Fibroblast of lung (primary cell): ENCODE data around the gene IL19.

Experiments used
- EZH2 ChIP-seq: IDR thresholded peaks from 2 replicates; pipeline ENCODE4 v1.5.1; 2012; ENCODE audit warnings: low read length, control low read depth, mild to moderate bottlenecking; ENCODE audit errors: missing control alignments
- TF ChIP-seq, protein P1 (sequence below), 2 donors: IDR thresholded peaks in 1 of 2; conservative IDR thresholded peaks in 1 of 2; 1 replicate in 1 of 2; 2 replicates in 1 of 2; pipeline ENCODE4 v1.5.1; 2011 to 2012; ENCODE audit warnings: low read length in 2 of 2, control low read depth in 1 of 2, inconsistent platforms in 1 of 2, low read depth in 1 of 2, mild to moderate bottlenecking in 1 of 2

DNA sequence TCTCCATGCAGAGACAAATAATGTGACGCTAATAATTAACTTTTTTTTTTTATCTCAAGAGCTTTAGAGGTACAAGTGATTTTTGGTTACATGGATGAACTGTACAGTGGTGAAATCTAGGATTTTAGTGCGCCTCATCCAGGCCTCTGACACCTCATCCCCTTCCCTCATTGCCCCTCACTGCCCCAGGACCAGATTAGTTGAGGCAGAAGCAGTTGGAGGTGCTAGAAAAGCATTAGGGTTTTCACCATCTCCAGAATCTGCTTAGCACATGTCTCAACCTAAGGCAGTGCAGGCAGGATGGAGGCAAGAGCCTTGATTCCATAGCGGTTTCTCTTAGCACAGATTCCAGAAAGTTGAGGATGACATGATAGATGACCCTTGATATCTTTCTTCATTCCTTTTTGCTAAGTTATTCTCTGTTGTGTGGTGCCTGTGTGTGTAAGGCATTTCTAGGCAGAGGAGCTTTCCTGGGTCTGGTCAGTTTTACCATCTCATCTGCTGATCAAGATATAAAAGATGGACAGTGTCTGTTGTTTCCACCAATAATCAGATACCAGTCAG, 18.0 kb downstream of the IL19 start:
- TF ChIP-seq, protein P1, sequence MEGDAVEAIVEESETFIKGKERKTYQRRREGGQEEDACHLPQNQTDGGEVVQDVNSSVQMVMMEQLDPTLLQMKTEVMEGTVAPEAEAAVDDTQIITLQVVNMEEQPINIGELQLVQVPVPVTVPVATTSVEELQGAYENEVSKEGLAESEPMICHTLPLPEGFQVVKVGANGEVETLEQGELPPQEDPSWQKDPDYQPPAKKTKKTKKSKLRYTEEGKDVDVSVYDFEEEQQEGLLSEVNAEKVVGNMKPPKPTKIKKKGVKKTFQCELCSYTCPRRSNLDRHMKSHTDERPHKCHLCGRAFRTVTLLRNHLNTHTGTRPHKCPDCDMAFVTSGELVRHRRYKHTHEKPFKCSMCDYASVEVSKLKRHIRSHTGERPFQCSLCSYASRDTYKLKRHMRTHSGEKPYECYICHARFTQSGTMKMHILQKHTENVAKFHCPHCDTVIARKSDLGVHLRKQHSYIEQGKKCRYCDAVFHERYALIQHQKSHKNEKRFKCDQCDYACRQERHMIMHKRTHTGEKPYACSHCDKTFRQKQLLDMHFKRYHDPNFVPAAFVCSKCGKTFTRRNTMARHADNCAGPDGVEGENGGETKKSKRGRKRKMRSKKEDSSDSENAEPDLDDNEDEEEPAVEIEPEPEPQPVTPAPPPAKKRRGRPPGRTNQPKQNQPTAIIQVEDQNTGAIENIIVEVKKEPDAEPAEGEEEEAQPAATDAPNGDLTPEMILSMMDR (conservative IDR thresholded peaks at IDR 0.05 in 1 of 2, IDR thresholded peaks at IDR 0.05 in 1 of 2; ENCODE audit: low read depth in 1 of 2, low read length in 2 of 2) = no peak
- no peak for TF ChIP-seq EZH2
